OCI-LY7 (cell line): ENCODE measurements around the gene ETV3L. TPM values are rescaled to one million over a fixed set of nuclear protein-coding genes. Genes with fewer than 3 reads are reported as not detected.

Experiments
- BruUV-seq: library from RNA; stranded (reverse); fragments of 400-500 nt; replicated peaks from 2 replicates; lab custom pipeline; 2021; lab: Mats Ljungman, UMichigan
- CTCF ChIA-PET: fragments of 300-600 bp; sonication (Branson Sonifier 250); formaldehyde crosslinking; loops from one replicate; lab custom pipeline; 2022; ENCODE audit warnings: antibody characterized with exemption; ENCODE audit not compliant: unreplicated experiment; lab: Charles Lee
- POLR2A ChIA-PET: fragments of 300-600 bp; sonication (Branson Sonifier 250); formaldehyde crosslinking; loops from one replicate; lab custom pipeline; 2022; ENCODE audit warnings: antibody characterized with exemption; lab: Charles Lee
- DNase-seq: peaks from one replicate; pipeline ENCODE4 v3.0.0-alpha.2; 2015; ENCODE audit warnings: low spot score
- H2AFZ ChIP-seq: fragments of 200-600 bp; sonication (generic), shearing (Covaris generic); 2 replicates; pipeline ENCODE4 v1.6.1; 2014; ENCODE audit warnings: mild to moderate bottlenecking, antibody characterized with exemption, low read length, moderate library complexity
- H3K27ac ChIP-seq: fragments of 200-600 bp; sonication (generic); 2 replicates; pipeline ENCODE4 v1.5.1; 2014; ENCODE audit warnings: mixed run types, low read depth, mild to moderate bottlenecking, moderate library complexity, low read length, inconsistent platforms; ENCODE audit not compliant: poor library complexity, severe bottlenecking
- H3K36me3 ChIP-seq: fragments of 200-600 bp; sonication (generic); 2 replicates; pipeline ENCODE4 v1.6.1; 2014; ENCODE audit warnings: mild to moderate bottlenecking, antibody characterized with exemption, low read length, moderate library complexity, mixed read lengths; ENCODE audit not compliant: insufficient read depth
- H3K4me1 ChIP-seq: fragments of 200-600 bp; sonication (generic); 2 replicates; pipeline ENCODE4 v1.5.1; 2014; ENCODE audit warnings: mild to moderate bottlenecking, low read length; ENCODE audit not compliant: insufficient read depth, poor library complexity, severe bottlenecking
- H3K4me2 ChIP-seq: fragments of 200-600 bp; sonication (generic); 2 replicates; pipeline ENCODE4 v1.6.1; 2014; ENCODE audit warnings: mild to moderate bottlenecking, low read length
- H3K4me3 ChIP-seq: fragments of 200-600 bp; sonication (generic); 2 replicates; pipeline ENCODE4 v1.5.1; 2014; ENCODE audit warnings: mild to moderate bottlenecking, low read depth, low read length; ENCODE audit not compliant: poor library complexity, severe bottlenecking
- H3K79me2 ChIP-seq: fragments of 200-600 bp; sonication (generic); 2 replicates; pipeline ENCODE4 v1.6.1; 2016; ENCODE audit warnings: low read depth, mild to moderate bottlenecking, low read length, moderate library complexity, mixed read lengths; ENCODE audit not compliant: insufficient read depth
- H3K9me2 ChIP-seq: fragments of 200-600 bp; sonication (generic); 2 replicates; pipeline ENCODE4 v1.6.1; 2016; ENCODE audit warnings: mild to moderate bottlenecking, low read length, mixed read lengths; ENCODE audit not compliant: insufficient read depth
- H3K9me3 ChIP-seq: fragments of 200-600 bp; sonication (generic); 2 replicates; pipeline ENCODE4 v1.6.1; 2014; ENCODE audit warnings: mild to moderate bottlenecking, mixed run types, low read length, mixed read lengths
- H4K20me1 ChIP-seq: fragments of 200-600 bp; sonication (generic); 2 replicates; pipeline ENCODE4 v1.6.1; 2014; ENCODE audit warnings: mild to moderate bottlenecking, antibody characterized with exemption, low read length, moderate library complexity, mixed read lengths; ENCODE audit not compliant: insufficient read depth
- CTCF ChIP-seq: fragments of 200-600 bp; sonication (generic); conservative IDR thresholded peaks from 2 replicates; pipeline ENCODE4 v1.5.1; 2014; ENCODE audit warnings: mild to moderate bottlenecking, antibody characterized with exemption, low read length, moderate library complexity, mixed read lengths
- EZH2phosphoT487 ChIP-seq: fragments of 200-600 bp; sonication (generic); IDR thresholded peaks from 2 replicates; pipeline ENCODE4 v1.6.1; 2018; ENCODE audit warnings: low read depth, borderline replicate concordance, mild to moderate bottlenecking, mixed run types, antibody characterized with exemption, low read length, moderate library complexity, mixed read lengths
- intact Hi-C: fragments of 100-400 bp; cut with micrococcal nuclease; formaldehyde crosslinking; loops from one replicate; pipeline ENCODE4 v1.10.0; 2022; ENCODE audit not compliant: unreplicated experiment
- total RNA-seq, 2 experiments: library from RNA; depleted of rRNA in 1 of 2; stranded (reverse); fragments of >200 nt in 1 of 2; shearing (Covaris generic) in 1 of 2; gene quantifications; 2 replicates each; pipeline ENCODE4 v1.2.3, GENCODE V29; 2014 to 2022

The ETV3L gene
- total RNA-seq, 2 experiments from 2014 or later = not detected

GRCh38 chr1:157091186-157091585 is 8.4 kb downstream of the ETV3L start:
- POLR2A ChIA-PET = interaction anchor here (0.6 kb wide), 1 partner anchor 52 kb away, joined by 4 read pairs; no protein-coding TSS in a partner anchor
- no peaks in the 10 kb centered on the region for H3K4me1 ChIP-seq

GRCh38 chr1:157090771-157091170 is 8.8 kb downstream of the ETV3L start:
- Histone ChIP-seq H3K4me2 (no peak overlapping the region), H3K4me1 (no peaks in the 10 kb centered on the region), H3K9me3 (no peaks in the 10 kb centered on the region), H3K27ac (no peak overlapping the region), H3K4me3 (no peak overlapping the region), H4K20me1 (0 out of 2 replicates have a peak, but pooled peaks cover 5% of the 10 kb centered on the region), H3K79me2 (no peaks in the 10 kb centered on the region), H2AFZ (no peak overlapping the region), H3K9me2 (no peaks in the 10 kb centered on the region), H3K36me3 (no peaks in the 10 kb centered on the region)
- no peak for TF ChIP-seq CTCF
- no peak for TF ChIP-seq EZH2phosphoT487
- DNase-seq = no peak
- ChIA-PET CTCF (no interaction called here), POLR2A (interaction anchor here (0.6 to 0.7 kb wide), 2 partner anchors 9 to 52 kb away, joined by 3 to 4 read pairs; no protein-coding TSS in a partner anchor)
- intact Hi-C loops = loop anchor here (1.0 kb wide), 1 partner anchor 66 kb away; no protein-coding TSS in a partner anchor
- BruUV-seq = no TSS peak

More at GRCh38 chr1:157091186-157091585, 8.4 kb downstream of the ETV3L start:
- H3K27ac ChIP-seq = no peak overlapping the region
- intact Hi-C loops = no loop called here
- H4K20me1 ChIP-seq = 0 out of 2 replicates have a peak, but pooled peaks cover 5% of the 10 kb centered on the region
- no peaks in the 10 kb centered on the region for H3K9me3 ChIP-seq
- H3K9me2 ChIP-seq = no peaks in the 10 kb centered on the region
- BruUV-seq = no TSS peak
- H3K4me2 ChIP-seq = no peak overlapping the region
- CTCF ChIA-PET = no interaction called here
- TF ChIP-seq CTCF (no peak), EZH2phosphoT487 (no peak)
- no peaks in the 10 kb centered on the region for H3K79me2 ChIP-seq
- H3K36me3 ChIP-seq = no peaks in the 10 kb centered on the region
- H2AFZ ChIP-seq = no peak overlapping the region
- H3K4me3 ChIP-seq = no peak overlapping the region
- no peak for DNase-seq

GRCh38 chr1:157090196-157090647 is 9.4 kb downstream of the ETV3L start:
- Histone ChIP-seq H4K20me1 (0 out of 2 replicates have a peak, but pooled peaks cover 5% of the 10 kb centered on the region), H2AFZ (no peak overlapping the region), H3K4me3 (no peak overlapping the region), H3K4me2 (no peak overlapping the region), H3K9me3 (no peaks in the 10 kb centered on the region), H3K36me3 (no peaks in the 10 kb centered on the region), H3K9me2 (no peaks in the 10 kb centered on the region), H3K27ac (no peak overlapping the region), H3K79me2 (no peaks in the 10 kb centered on the region), H3K4me1 (no peaks in the 10 kb centered on the region)
- TF ChIP-seq EZH2phosphoT487 = no peak
- peak; percentile 98 for TF ChIP-seq CTCF
- DNase-seq = peak; percentile 78
- POLR2A ChIA-PET = interaction anchor here (0.7 kb wide), 1 partner anchor 9 kb away, joined by 3 read pairs; no protein-coding TSS in a partner anchor
- no TSS peak for BruUV-seq
- intact Hi-C loops = loop anchor here (1.0 kb wide), 1 partner anchor 66 kb away; no protein-coding TSS in a partner anchor
- CTCF ChIA-PET = interaction anchor here (0.6 to 0.7 kb wide), 3 partner anchors 32 to 66 kb away, joined by 3 to 5 read pairs (median 5); no protein-coding TSS in a partner anchor
